GM18870 (cell line): ENCODE results near the gene MEF2A.
A peak's percentile ranks its signal among the peaks of the same experiment; 100 is the strongest.

Experiments
- ATAC-seq: cut with Tn5 transposase; IDR thresholded peaks from one replicate; pipeline ENCODE4 v1.9.1; 2021; ENCODE audit warnings: moderate library complexity; ENCODE audit not compliant: unreplicated experiment

The MEF2A gene

GRCh38 chr15:99562238-99562637 is 3.5 kb upstream of the MEF2A start:
- no peak for ATAC-seq

- ATAC-seq = peak; percentile 41
Measured at GRCh38 chr15:99564221-99565048, 1.3 kb upstream of the MEF2A start.

- peak; percentile 10 for ATAC-seq
Measured at GRCh38 chr15:99565049-99565298, 810 bp upstream of the MEF2A start.

GRCh38 chr15:99566157-99566897 is 543 bp downstream of the MEF2A start:
- ATAC-seq = no peak

- no peak for ATAC-seq
Measured at GRCh38 chr15:99568625-99569352, 3.0 kb downstream of the MEF2A start.

GRCh38 chr15:99571299-99571698 is 5.5 kb downstream of the MEF2A start:
- ATAC-seq = no peak

- no peak for ATAC-seq
Measured at GRCh38 chr15:99574048-99574447, 8.3 kb downstream of the MEF2A start.

GRCh38 chr15:99574502-99574901 is 8.7 kb downstream of the MEF2A start:
- no peak for ATAC-seq

- no peak for ATAC-seq
Measured at GRCh38 chr15:99578809-99579208, 13.0 kb downstream of the MEF2A start.

- ATAC-seq = no peak
Measured at GRCh38 chr15:99580076-99580475, 14.3 kb downstream of the MEF2A start.

GRCh38 chr15:99582508-99582960 is 16.8 kb downstream of the MEF2A start:
- ATAC-seq = no peak

GRCh38 chr15:99584081-99584600 is 18.4 kb downstream of the MEF2A start:
- ATAC-seq = no peak

GRCh38 chr15:99586121-99586520 is 20.3 kb downstream of the MEF2A start:
- ATAC-seq = no peak

- ATAC-seq = no peak
Measured at GRCh38 chr15:99589801-99590200, 24.0 kb downstream of the MEF2A start.

- peak; percentile 91 for ATAC-seq
Measured at GRCh38 chr15:99590913-99591646, 25.3 kb downstream of the MEF2A start.

GRCh38 chr15:99592145-99592791 is 26.5 kb downstream of the MEF2A start:
- no peak for ATAC-seq

- ATAC-seq = no peak
Measured at GRCh38 chr15:99593070-99593469, 27.3 kb downstream of the MEF2A start.

GRCh38 chr15:99594916-99595315 is 29.1 kb downstream of the MEF2A start:
- ATAC-seq = no peak

- no peak for ATAC-seq
Measured at GRCh38 chr15:99598296-99598695, 32.5 kb downstream of the MEF2A start.

GRCh38 chr15:99603828-99604227 is 38.0 kb downstream of the MEF2A start:
- no peak for ATAC-seq
